Embryonic facial prominence (tissue), 1 donor: ENCODE results near the gene ARPC1A.
"Not testable (repeated sequence)": the region's sequence is repeated elsewhere in the genome, so short reads cannot be mapped to it uniquely, and the experiment has no call there.

Source experiments
- DNase-seq: peaks from one replicate; pipeline ENCODE4 v3.0.0-alpha.2; 2016; ENCODE audit errors: extremely low spot score

ARPC1A gene

GRCh38 chr7:99322659-99323058 lies 3.0 kb upstream of the ARPC1A start:
- DNase-seq: not testable (repeated sequence)

DNA sequence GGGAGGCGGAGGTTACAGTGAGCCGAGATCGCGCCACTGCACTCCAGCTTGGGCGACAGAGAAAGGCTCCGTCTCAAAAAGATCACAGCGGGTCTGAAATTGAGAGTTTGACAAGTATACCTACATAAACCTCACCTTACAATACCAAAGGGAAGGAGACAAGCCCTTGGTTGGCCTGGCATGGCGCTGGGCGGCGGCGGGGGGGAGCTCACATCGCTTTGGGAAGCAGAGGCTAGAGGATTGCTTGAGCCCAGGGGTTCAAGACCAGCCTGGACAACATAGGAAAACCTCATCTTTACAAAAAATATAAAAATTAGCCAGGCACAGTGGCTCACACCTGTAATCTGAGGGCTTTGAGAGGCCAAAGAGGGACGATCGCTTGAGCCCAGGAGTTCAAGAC lies 1.1 kb upstream of the ARPC1A start:
- DNase-seq: no peak

GRCh38 chr7:99325001-99325493 lies 651 bp upstream of the ARPC1A start:
- DNase-seq: no peak

GRCh38 chr7:99326408-99326782 lies 697 bp downstream of the ARPC1A start:
- DNase-seq: no peak

GRCh38 chr7:99330314-99330961 lies 4.7 kb downstream of the ARPC1A start:
- not testable (repeated sequence) for DNase-seq

GRCh38 chr7:99331002-99331401 lies 5.3 kb downstream of the ARPC1A start:
- DNase-seq: no peak

DNA sequence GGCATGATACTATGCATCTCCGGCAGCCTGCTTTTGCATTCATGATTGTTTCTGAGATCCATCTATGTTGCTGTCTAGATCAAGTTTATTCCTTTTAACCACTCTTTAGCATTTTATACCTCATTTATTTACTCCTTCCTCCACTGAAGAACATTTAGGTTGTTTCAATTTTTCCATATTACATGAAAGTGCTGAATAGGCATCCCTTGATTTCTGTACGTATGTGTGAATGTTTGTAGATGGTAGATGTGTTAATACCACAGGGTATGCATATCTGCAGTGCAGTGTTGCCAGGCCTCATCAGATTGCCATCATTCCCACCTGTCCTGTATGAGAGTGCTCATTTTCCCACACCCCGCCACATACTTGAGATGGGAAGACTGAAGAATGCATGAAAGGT lies 13.9 kb downstream of the ARPC1A start:
- no peak for DNase-seq

DNA sequence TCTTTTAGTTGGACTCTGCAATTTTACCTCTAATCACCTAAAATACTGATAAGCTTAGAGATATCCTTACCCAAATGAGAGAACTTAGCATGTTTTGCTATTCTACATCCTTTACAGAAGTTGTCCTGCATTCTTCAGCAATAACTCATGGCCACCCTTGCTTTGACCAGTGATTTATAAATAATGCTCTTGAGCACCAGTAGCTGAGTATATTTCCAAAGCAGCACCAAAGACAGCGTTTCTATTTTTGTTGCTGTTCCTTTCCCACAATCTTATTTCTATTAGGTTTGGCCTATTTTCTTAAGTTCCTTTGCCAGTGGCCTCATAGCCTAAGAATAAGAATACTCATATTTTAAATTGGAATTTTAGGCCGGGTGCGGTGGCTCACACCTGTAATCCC lies 15.0 kb downstream of the ARPC1A start:
- no peak for DNase-seq

DNA sequence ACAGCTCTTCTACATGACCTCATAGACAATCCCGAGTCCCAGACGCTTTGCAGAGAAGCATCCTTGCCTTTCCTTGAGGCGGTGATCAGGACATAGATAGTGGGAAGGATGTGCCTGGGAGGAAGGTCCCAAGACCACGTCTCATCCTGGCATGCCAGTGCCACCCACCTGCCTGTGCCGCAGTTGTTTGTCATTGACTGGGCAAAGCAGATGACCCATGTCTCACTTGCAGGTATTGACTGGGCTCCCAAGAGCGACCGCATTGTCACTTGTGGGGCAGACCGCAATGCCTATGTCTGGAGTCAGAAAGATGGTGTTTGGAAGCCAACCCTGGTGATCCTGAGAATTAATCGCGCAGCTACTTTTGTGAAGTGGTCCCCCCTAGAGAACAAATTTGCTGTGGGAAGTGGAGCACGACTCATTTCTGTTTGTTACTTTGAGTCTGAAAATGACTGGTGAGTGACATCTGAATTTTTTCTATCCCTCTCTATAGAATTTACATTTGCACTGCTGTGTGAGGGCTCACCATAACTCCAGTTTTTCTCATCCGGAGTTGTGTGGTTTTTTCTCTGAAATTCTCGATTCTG lies 18.5 kb downstream of the ARPC1A start:
- no peak for DNase-seq

DNA sequence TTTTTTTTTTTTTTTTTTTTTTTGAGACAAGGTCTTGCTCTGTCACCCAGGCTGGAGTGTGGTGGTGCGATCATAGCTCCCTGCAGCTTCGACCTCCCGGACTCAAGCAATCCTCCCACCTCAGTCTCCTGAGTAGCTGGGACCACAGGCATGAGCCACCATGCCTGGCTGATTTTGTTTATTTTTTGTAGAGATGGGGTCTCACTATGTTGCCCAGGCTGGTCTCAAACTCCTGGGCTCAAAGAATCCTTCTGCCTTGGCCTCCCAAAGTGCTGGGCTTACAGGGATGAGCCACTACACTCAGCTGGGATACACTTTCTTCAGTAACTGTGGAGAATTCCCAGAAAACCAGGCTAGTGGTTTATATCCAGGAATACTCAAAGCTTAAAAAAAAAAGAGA lies 24.9 kb downstream of the ARPC1A start:
- not testable (repeated sequence) for DNase-seq

DNA sequence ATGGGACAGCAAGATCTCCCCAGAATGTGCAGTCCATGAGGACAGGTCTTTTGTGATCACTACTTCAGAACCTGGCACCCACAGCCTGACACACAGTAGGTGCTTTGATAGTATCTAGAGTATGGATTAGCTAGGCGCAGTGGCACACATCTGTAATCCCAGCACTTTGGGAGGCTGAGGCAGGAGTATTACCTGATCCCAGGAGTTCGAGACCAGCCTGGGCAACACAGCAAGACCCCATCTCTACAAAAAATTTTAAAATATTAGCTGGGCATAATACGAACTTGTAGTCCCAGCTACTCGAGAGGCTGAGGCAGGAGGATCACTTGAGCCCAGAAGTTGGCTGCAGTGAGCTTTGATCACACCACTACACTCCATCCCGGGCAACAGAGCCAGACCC lies 26.5 kb downstream of the ARPC1A start:
- no peak for DNase-seq

DNA sequence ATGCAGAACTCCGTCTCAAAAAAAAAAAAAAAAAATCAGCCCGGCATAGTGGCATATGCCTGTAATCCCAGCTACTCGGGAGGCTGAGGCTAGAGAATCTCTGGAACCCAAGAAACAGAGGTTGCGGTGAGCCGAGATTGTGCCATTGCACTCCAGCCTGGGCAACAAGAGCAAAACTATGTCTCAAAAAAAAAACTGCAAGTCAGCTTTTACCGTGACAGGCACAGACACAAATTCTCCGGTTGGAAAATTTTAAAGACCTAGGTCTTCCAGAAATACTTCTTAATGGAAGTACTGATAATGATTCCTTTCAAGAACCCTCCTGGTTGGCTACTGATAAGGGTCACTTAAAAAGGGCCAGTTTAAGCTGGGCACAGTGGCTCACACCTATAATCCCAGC lies 29.4 kb downstream of the ARPC1A start:
- DNase-seq: no peak

- DNase-seq: no peak
Observed at GRCh38 chr7:99357701-99358490, 32.2 kb downstream of the ARPC1A start.

GRCh38 chr7:99358521-99358920 lies 32.8 kb downstream of the ARPC1A start:
- not testable (repeated sequence) for DNase-seq

GRCh38 chr7:99359465-99360154 lies 33.9 kb downstream of the ARPC1A start:
- DNase-seq: no peak

DNA sequence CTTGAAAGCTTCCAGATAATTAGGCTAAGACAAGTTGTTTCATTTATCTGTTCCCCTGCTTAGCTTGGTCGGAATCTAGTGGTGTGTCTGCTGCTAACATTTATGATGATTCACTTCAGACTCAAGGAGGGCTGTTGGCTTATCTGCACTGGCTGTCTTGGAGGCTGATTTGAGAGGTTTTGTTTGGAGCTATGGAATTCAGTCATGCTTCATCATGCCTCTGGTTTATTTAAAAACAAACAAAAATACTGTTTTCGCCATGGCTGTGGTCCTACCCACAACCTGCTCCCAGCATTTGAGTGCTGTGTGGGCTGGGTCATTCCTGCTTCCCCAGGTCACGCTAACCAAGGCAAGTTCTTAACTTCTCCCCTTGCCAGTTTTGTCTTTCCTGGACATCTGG lies 37.1 kb downstream of the ARPC1A start:
- DNase-seq: no peak

DNA sequence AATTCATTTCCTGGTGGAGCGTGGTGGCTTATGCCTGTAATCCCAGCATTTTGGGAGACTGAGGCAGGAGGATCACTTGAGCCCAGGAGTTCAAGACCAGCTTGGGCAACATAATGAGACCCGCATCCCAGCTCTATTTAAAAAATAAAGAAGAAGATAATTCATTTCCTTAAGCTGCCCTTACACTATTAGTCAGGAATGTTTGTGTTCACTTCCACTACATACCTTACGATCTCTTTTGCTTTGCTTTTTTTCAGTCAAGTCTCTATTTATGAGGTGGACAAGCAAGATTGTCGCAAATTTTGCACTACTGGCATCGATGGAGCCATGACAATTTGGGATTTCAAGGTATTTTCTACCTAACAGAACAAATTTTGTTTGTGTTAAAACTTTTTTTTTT lies 37.6 kb downstream of the ARPC1A start:
- no peak for DNase-seq

DNA sequence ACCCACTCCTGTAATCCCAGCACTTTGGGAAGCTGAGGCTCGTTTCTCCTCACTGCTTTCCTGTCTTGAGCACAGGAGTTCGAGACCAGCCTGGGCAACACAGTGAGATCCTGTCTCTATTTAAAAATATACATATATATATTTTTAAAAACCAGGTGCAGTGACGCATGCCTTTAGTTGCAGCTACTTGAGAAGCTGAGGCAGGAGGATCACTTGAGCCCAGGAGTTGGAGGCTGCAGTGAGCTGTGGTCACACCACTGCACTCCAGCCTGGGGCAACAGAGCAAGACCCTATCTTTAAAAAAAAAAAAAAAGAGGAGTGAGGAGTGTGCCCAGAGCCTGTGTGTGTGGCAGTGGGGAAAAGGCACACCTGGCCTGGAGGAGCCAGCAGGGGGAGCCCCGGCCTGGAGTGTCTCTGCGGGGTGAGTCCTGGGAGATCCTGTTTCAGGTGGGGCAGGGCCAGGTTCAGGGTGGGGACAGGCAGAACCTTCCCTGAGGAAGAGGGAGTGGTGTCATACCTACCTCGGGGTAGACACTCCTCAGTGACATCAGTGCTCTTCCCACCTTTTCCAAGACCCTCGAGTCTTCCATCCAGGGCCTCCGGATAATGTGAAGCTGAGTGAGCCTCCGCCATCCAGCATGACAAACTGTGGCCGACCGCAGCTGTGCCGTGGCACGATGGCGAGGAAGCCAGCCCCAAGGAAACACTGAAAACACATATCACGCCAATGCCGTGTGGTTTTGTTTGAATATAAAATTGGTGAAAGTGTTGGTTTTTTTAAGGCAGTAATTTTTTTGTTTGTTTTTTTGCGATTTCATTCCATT lies 39.8 kb downstream of the ARPC1A start:
- no peak for DNase-seq

- no peak for DNase-seq
Observed at GRCh38 chr7:99366646-99367045, 40.9 kb downstream of the ARPC1A start.

DNA sequence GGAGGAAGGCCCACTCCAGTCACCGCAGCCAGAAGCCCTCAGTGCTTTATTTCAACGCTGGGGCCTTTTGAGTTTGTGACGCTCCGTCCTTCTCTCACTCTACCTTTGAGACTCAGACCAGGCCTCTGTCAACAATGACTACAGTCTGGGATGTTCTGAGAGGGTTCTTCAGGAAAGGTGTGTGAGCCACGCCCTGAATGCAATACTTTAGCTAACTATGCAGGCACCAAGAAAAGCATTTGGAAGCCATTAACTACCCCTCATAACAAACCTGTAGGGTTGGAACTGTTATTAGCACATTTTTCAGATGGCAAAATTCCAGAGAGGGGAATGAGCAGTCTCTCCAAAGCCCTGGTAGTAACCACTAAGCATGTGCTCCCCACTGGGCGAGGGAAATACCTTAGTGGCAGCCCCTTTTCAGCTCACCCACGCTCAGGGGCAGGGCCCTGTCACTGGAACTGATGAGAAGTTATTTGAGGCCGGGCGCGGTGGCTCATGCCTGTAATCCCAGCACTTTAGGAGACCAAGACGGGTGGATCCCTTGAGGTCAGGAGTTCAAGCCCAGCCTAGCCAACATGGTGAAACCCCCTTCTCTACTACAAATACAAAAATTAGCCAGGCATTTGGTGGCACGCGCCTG lies 43.2 kb downstream of the ARPC1A start:
- DNase-seq: no peak
